OCI-LY7 (cell line): ENCODE data around the gene CLEC16A.

Experiments used
- CTCF ChIP-seq: fragments of 200-600 bp; sonication (generic); conservative IDR thresholded peaks from 2 replicates; pipeline ENCODE4 v1.5.1; 2014; ENCODE audit warnings: mild to moderate bottlenecking, antibody characterized with exemption, low read length, moderate library complexity, mixed read lengths
- EZH2phosphoT487 ChIP-seq: fragments of 200-600 bp; sonication (generic); IDR thresholded peaks from 2 replicates; pipeline ENCODE4 v1.6.1; 2018; ENCODE audit warnings: low read depth, borderline replicate concordance, mild to moderate bottlenecking, mixed run types, antibody characterized with exemption, low read length, moderate library complexity, mixed read lengths

DNA sequence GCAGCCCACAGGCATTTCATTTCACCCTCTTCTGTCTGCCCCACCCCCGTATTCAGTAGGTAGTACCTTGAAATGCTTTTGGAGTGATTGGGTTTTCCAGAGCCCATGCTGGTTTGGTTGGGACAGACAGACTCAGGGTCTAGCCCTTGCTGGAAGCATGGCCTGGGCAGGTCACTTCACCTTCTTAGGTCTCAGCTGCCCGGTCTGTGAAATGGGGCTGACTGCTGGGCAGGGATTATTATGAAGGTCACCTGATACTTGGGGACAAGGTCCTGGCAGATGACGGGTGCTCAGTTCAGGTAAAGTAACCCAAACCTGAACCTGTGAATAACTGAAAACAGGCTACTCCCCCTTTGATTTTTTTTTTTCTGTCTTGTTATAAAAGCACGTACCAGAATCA lies 116.0 kb downstream of the CLEC16A start:
- no peak for TF ChIP-seq CTCF
- no peak for TF ChIP-seq EZH2phosphoT487
